Measurements from ENCODE around the gene SLC5A7. TPM values are rescaled to one million over a fixed set of nuclear protein-coding genes. Genes with fewer than 3 reads are reported as not detected.

The SLC5A7 gene
- not detected for total RNA-seq
- not detected for polyA plus RNA-seq

DNA sequence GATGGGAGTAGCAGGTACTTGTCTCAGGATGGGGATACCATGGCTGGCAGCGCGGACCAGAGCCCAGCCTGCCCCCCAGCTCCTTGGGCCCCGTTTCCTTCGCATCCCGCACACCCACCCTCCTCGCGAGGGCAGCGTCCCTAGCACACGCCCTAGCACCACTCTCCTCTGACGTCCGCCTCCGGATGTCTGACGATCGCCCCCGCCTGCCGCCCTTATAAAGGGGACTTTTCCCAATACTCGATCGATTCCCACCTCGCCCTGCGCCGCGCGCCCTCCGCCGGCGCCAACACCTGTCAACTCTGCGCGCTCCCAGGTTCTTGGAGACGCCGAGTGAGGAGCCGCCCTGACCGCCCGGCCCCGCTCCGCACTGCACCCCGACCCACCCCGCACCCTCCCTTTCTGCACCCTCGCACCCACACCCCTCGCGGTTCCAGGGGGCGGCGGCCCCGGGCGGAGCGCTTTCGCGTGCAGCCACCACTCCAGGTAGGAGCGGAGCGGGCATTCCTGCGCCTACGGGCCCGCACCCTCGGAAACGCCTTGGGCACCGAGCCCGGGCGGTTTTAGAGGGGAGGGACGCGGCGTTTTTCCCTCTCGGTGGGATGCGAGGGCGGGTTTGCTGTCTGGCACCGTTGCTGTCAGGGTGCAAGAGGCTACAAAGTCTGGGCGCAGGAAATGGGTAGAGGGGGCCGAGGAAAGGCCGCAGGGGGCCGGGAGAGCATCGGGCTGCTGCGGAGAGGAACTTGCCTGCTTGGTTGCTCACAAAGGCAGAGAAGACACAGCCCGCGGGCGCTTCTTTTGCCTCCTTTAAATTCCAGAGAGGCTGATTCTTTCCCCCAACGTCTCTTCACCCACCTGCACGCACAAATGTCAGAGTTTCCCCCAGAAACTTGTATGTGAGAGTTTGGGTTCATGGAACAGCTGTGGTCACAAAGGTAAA is at the start of gene SLC5A7:
Gene SLC5A7, plus strand, starts transcription at position 247 of the 940 bp plus-strand sequence. CDS start 1,632 bp downstream, outside the sequence.
- no peaks in the 10 kb centered on the region for H3K4me1 ChIP-seq (ENCODE audit: insufficient read depth, low read length)
- intact Hi-C loops (cut with micrococcal nuclease), result no loop called here
- peak within 1 kb of the TSS in 1 of 8 donors; percentile 16 for H3K4me3 Mint-ChIP-seq
- no peaks in the 10 kb centered on the region for H3K36me3 ChIP-seq (ENCODE audit: insufficient read depth, low read length)
- H3K27ac Mint-ChIP-seq, result no peak within 1 kb of the TSS
- H3K4me3 ChIP-seq (ENCODE audit: low read length in 2 of 2), result no peak within 1 kb of the TSS
- H3K27me3 Mint-ChIP-seq, result peaks cover 5 to 14% of the 10 kb centered on the region in 2 donors
- H3K9me3 Mint-ChIP-seq, result peaks cover 0 to 3% (median 0%) of the 10 kb centered on the region in 8 donors
- DNase-seq, result no peak
- H3K4me1 Mint-ChIP-seq, result no peaks in the 10 kb centered on the region
- no peaks in the 10 kb centered on the region for H3K36me3 Mint-ChIP-seq
- ChIA-PET CTCF (ENCODE audit: partially characterized antibody) (no interaction called here), POLR2A (ENCODE audit: partially characterized antibody) (no interaction called here)
- H3K9me3 ChIP-seq (ENCODE audit: control insufficient read depth in 1 of 2, low read length in 2 of 2), result no peaks in the 10 kb centered on the region
- H3K27me3 ChIP-seq (ENCODE audit: insufficient read depth, low read length), result no peaks in the 10 kb centered on the region
- H3K27ac ChIP-seq (ENCODE audit: low read depth, low read length), result no peak within 1 kb of the TSS

GRCh38 chr2:107961395-107961794 is 24.9 kb upstream of the SLC5A7 start:
- no peaks in the 10 kb centered on the region for H3K27me3 Mint-ChIP-seq
- no peaks in the 10 kb centered on the region for H3K4me1 Mint-ChIP-seq
- H3K27me3 ChIP-seq (ENCODE audit: insufficient read depth, low read length), result no peaks in the 10 kb centered on the region
- no peaks in the 10 kb centered on the region for H3K36me3 ChIP-seq (ENCODE audit: insufficient read depth, low read length)
- CTCF ChIA-PET (ENCODE audit: partially characterized antibody), result no interaction called here
- H3K27ac ChIP-seq (ENCODE audit: low read depth, low read length), result no peak overlapping the region
- no peaks in the 10 kb centered on the region for H3K4me1 ChIP-seq (ENCODE audit: insufficient read depth, low read length)
- no peak overlapping the region for H3K4me3 ChIP-seq (ENCODE audit: low read length in 2 of 2)
- DNase-seq, result no peak
- intact Hi-C loops (cut with micrococcal nuclease), result no loop called here
- no peaks in the 10 kb centered on the region for H3K9me3 ChIP-seq (ENCODE audit: control insufficient read depth in 1 of 2, low read length in 2 of 2)
- POLR2A ChIA-PET (ENCODE audit: partially characterized antibody), result no interaction called here
- no peak overlapping the region for H3K27ac Mint-ChIP-seq
- H3K36me3 Mint-ChIP-seq, result no peaks in the 10 kb centered on the region
- peaks cover 0 to 4% (median 0%) of the 10 kb centered on the region in 8 donors for H3K9me3 Mint-ChIP-seq
- no peak overlapping the region for H3K4me3 Mint-ChIP-seq

DNA sequence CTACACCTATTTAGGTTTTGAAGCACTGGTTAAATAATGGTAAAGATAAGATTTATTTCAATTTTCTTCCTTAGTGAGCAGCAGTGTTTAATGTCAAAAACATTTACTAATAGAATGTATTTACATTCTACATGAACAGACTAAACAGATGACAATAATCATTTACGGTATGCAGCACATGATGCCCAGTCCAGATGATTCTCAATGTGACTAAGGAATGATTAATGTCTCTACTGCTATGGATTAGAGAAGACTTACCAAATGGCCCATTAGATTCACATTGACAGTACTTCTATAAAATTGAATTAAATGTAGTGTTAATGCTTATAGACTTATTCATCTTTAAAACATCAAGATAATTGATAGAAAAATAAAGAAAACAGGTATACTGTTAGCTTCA is 22.1 kb upstream of the SLC5A7 start:
- ChIA-PET CTCF (ENCODE audit: partially characterized antibody) (no interaction called here), POLR2A (ENCODE audit: partially characterized antibody) (no interaction called here)
- H3K27ac Mint-ChIP-seq, result no peak overlapping the region
- no peaks in the 10 kb centered on the region for H3K4me1 ChIP-seq (ENCODE audit: insufficient read depth, low read length)
- DNase-seq, result no peak
- H3K4me1 Mint-ChIP-seq, result no peaks in the 10 kb centered on the region
- H3K9me3 ChIP-seq (ENCODE audit: control insufficient read depth in 1 of 2, low read length in 2 of 2), result no peaks in the 10 kb centered on the region
- H3K9me3 Mint-ChIP-seq, result peaks cover 0 to 4% (median under 1%) of the 10 kb centered on the region in 8 donors
- no peaks in the 10 kb centered on the region for H3K36me3 ChIP-seq (ENCODE audit: insufficient read depth, low read length)
- H3K27ac ChIP-seq (ENCODE audit: low read depth, low read length), result no peak overlapping the region
- H3K27me3 Mint-ChIP-seq, result no peaks in the 10 kb centered on the region
- H3K4me3 Mint-ChIP-seq, result no peak overlapping the region
- no peaks in the 10 kb centered on the region for H3K36me3 Mint-ChIP-seq
- no peak overlapping the region for H3K4me3 ChIP-seq (ENCODE audit: low read length in 2 of 2)
- no peaks in the 10 kb centered on the region for H3K27me3 ChIP-seq (ENCODE audit: insufficient read depth, low read length)
- intact Hi-C loops (cut with micrococcal nuclease), result no loop called here

- H3K4me3 Mint-ChIP-seq, result no peak overlapping the region
- POLR2A ChIA-PET (ENCODE audit: partially characterized antibody), result no interaction called here
- no peaks in the 10 kb centered on the region for H3K4me1 Mint-ChIP-seq
- DNase-seq, result no peak
- Histone ChIP-seq H3K4me3 (ENCODE audit: low read length in 2 of 2) (no peak overlapping the region), H3K9me3 (ENCODE audit: control insufficient read depth in 1 of 2, low read length in 2 of 2) (no peaks in the 10 kb centered on the region), H3K27ac (ENCODE audit: low read depth, low read length) (no peak overlapping the region), H3K27me3 (ENCODE audit: insufficient read depth, low read length) (no peaks in the 10 kb centered on the region), H3K36me3 (ENCODE audit: insufficient read depth, low read length) (no peaks in the 10 kb centered on the region), H3K4me1 (ENCODE audit: insufficient read depth, low read length) (no peaks in the 10 kb centered on the region)
- peaks cover 5 to 14% of the 10 kb centered on the region in 2 donors for H3K27me3 Mint-ChIP-seq
- H3K27ac Mint-ChIP-seq, result no peak overlapping the region
- intact Hi-C loops (cut with micrococcal nuclease), result no loop called here
- CTCF ChIA-PET (ENCODE audit: partially characterized antibody), result no interaction called here
- no peaks in the 10 kb centered on the region for H3K36me3 Mint-ChIP-seq
- peaks cover 0 to 2% (median 0%) of the 10 kb centered on the region in 8 donors for H3K9me3 Mint-ChIP-seq
Measured at GRCh38 chr2:107984707-107985106, 1.6 kb upstream of the SLC5A7 start.

GRCh38 chr2:107988108-107988507 is 1.8 kb downstream of the SLC5A7 start:
- no peaks in the 10 kb centered on the region for H3K4me1 Mint-ChIP-seq
- Histone ChIP-seq H3K36me3 (ENCODE audit: insufficient read depth, low read length) (no peaks in the 10 kb centered on the region), H3K27me3 (ENCODE audit: insufficient read depth, low read length) (no peaks in the 10 kb centered on the region), H3K4me3 (ENCODE audit: low read length in 2 of 2) (no peak overlapping the region), H3K27ac (ENCODE audit: low read depth, low read length) (no peak overlapping the region), H3K9me3 (ENCODE audit: control insufficient read depth in 1 of 2, low read length in 2 of 2) (no peaks in the 10 kb centered on the region), H3K4me1 (ENCODE audit: insufficient read depth, low read length) (no peaks in the 10 kb centered on the region)
- peaks cover 5 to 14% of the 10 kb centered on the region in 2 donors for H3K27me3 Mint-ChIP-seq
- intact Hi-C loops (cut with micrococcal nuclease), result no loop called here
- POLR2A ChIA-PET (ENCODE audit: partially characterized antibody), result no interaction called here
- H3K27ac Mint-ChIP-seq, result no peak overlapping the region
- H3K36me3 Mint-ChIP-seq, result no peaks in the 10 kb centered on the region
- DNase-seq, result no peak
- H3K4me3 Mint-ChIP-seq, result no peak overlapping the region
- H3K9me3 Mint-ChIP-seq, result peaks cover 0 to 3% (median under 1%) of the 10 kb centered on the region in 8 donors
- CTCF ChIA-PET (ENCODE audit: partially characterized antibody), result no interaction called here

GRCh38 chr2:107989445-107989844 is 3.1 kb downstream of the SLC5A7 start:
- Histone ChIP-seq H3K27ac (ENCODE audit: low read depth, low read length) (no peak overlapping the region), H3K9me3 (ENCODE audit: control insufficient read depth in 1 of 2, low read length in 2 of 2) (no peaks in the 10 kb centered on the region), H3K4me3 (ENCODE audit: low read length in 2 of 2) (no peak overlapping the region), H3K36me3 (ENCODE audit: insufficient read depth, low read length) (no peaks in the 10 kb centered on the region), H3K4me1 (ENCODE audit: insufficient read depth, low read length) (no peaks in the 10 kb centered on the region), H3K27me3 (ENCODE audit: insufficient read depth, low read length) (no peaks in the 10 kb centered on the region)
- H3K4me3 Mint-ChIP-seq, result no peak overlapping the region
- H3K9me3 Mint-ChIP-seq, result peaks cover 0 to 3% (median 0%) of the 10 kb centered on the region in 8 donors
- ChIA-PET CTCF (ENCODE audit: partially characterized antibody) (no interaction called here), POLR2A (ENCODE audit: partially characterized antibody) (no interaction called here)
- no peak for DNase-seq
- intact Hi-C loops (cut with micrococcal nuclease), result no loop called here
- H3K36me3 Mint-ChIP-seq, result no peaks in the 10 kb centered on the region
- no peaks in the 10 kb centered on the region for H3K4me1 Mint-ChIP-seq
- no peak overlapping the region for H3K27ac Mint-ChIP-seq
- peaks cover 5 to 14% of the 10 kb centered on the region in 2 donors for H3K27me3 Mint-ChIP-seq

GRCh38 chr2:107990718-107991117 is 4.4 kb downstream of the SLC5A7 start:
- H3K27ac Mint-ChIP-seq, result no peak overlapping the region
- ChIA-PET POLR2A (ENCODE audit: partially characterized antibody) (no interaction called here), CTCF (ENCODE audit: partially characterized antibody) (no interaction called here)
- Histone ChIP-seq H3K4me3 (ENCODE audit: low read length in 2 of 2) (no peak overlapping the region), H3K27me3 (ENCODE audit: insufficient read depth, low read length) (no peaks in the 10 kb centered on the region), H3K36me3 (ENCODE audit: insufficient read depth, low read length) (no peaks in the 10 kb centered on the region), H3K4me1 (ENCODE audit: insufficient read depth, low read length) (no peaks in the 10 kb centered on the region), H3K27ac (ENCODE audit: low read depth, low read length) (no peak overlapping the region), H3K9me3 (ENCODE audit: control insufficient read depth in 1 of 2, low read length in 2 of 2) (no peaks in the 10 kb centered on the region)
- H3K27me3 Mint-ChIP-seq, result peaks cover 5 to 11% of the 10 kb centered on the region in 2 donors
- H3K9me3 Mint-ChIP-seq, result peaks cover 0 to 3% (median 0%) of the 10 kb centered on the region in 8 donors
- no peak overlapping the region for H3K4me3 Mint-ChIP-seq
- intact Hi-C loops (cut with micrococcal nuclease), result no loop called here
- no peaks in the 10 kb centered on the region for H3K4me1 Mint-ChIP-seq
- DNase-seq, result no peak
- no peaks in the 10 kb centered on the region for H3K36me3 Mint-ChIP-seq

All from CD4-positive, alpha-beta memory T cell (primary cell).